ENCODE measurements around the gene DUOX2.

DNA sequence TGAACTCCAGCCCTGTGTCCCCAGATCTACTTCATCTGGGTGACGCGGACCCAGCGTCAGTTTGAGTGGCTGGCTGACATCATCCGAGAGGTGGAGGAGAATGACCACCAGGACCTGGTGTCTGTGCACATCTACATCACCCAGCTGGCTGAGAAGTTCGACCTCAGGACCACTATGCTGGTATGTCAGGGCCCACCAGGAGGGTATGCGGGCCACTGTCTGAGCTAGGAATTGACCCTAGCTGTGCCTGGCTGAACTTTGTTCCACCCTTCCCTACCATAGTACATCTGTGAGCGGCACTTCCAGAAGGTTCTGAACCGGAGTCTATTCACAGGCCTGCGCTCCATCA lies 49.5 kb upstream of the DUOX2 start:
- TF ChIP-seq, protein P1, sequence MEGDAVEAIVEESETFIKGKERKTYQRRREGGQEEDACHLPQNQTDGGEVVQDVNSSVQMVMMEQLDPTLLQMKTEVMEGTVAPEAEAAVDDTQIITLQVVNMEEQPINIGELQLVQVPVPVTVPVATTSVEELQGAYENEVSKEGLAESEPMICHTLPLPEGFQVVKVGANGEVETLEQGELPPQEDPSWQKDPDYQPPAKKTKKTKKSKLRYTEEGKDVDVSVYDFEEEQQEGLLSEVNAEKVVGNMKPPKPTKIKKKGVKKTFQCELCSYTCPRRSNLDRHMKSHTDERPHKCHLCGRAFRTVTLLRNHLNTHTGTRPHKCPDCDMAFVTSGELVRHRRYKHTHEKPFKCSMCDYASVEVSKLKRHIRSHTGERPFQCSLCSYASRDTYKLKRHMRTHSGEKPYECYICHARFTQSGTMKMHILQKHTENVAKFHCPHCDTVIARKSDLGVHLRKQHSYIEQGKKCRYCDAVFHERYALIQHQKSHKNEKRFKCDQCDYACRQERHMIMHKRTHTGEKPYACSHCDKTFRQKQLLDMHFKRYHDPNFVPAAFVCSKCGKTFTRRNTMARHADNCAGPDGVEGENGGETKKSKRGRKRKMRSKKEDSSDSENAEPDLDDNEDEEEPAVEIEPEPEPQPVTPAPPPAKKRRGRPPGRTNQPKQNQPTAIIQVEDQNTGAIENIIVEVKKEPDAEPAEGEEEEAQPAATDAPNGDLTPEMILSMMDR (IDR thresholded peaks at IDR 0.05): no peak
- no peak for TF ChIP-seq EZH2 (IDR thresholded peaks at IDR 0.05; ENCODE audit: borderline replicate concordance, insufficient read depth, low read depth, low read length, poor library complexity, severe bottlenecking)

All from B cell (primary cell).